Measurements from ENCODE around the gene PCP4L1.
A peak's percentile ranks its signal among the peaks of the same experiment; 100 is the strongest.
"Not testable (repeated sequence)": the region's sequence is repeated elsewhere in the genome, so short reads cannot be mapped to it uniquely, and the experiment has no call there.

PCP4L1 gene

DNA sequence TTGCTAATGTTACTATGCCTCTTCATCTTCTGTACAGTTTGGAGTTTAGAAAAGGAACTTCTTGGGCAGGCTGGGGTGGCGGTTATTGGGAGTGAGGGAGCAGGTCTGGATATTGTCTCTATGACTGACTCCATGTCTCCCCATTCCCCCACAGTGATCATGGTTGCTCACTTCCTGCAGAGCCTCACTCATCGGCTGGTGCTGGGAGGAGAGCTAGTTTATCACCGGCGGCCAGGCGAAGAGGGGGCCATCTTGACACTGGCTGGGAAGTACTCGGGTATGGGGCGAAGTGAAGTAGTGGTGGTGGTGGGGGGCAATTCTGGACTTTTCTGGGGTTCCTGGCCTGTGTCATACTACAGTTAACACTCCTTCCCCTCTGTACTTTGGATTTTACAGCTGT lies 30.5 kb upstream of the PCP4L1 start:
- no peak for DNase-seq (ENCODE audit: low read depth)

DNA sequence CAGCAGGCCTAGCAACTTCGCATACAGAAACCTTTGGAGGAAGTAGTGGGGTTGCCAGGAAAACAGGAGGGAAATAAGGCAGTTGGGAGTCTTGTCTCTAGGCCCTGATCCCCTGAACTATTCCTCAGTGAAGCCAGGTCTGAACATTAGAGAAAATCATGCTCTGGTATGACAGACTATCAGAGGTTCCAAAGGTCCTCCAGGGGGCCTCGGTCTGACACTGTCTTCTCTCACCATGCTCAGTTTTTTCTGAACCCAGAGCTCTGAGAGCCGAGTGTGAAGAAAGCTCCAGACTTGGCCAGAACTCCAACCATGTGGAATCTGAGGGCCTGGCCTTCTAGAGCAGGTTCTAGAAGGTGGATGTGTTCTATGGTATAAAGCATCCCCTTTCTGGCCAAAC lies 28.6 kb upstream of the PCP4L1 start:
- DNase-seq (ENCODE audit: low read depth): no peak

DNA sequence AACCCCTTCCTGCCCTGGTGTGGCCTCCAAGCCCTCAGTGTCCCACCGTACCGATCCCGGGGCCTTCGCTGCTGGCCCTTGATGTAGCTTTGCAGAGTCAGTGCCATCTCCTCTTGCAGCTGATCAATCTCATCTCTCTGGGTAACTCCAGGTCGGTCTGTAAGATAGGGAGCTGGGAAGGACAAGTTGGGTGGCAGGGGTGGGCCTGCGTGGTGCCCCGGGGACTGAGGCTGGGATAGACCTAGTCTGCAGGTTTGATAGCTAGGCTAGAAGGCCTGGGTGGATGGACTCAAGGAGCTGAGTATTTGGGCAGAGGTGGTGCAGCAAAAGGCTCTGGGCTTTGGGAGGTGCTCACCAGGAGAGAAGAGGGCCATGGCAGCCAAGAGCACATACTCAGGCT lies 27.8 kb upstream of the PCP4L1 start:
- no peak for DNase-seq (ENCODE audit: low read depth)

DNA sequence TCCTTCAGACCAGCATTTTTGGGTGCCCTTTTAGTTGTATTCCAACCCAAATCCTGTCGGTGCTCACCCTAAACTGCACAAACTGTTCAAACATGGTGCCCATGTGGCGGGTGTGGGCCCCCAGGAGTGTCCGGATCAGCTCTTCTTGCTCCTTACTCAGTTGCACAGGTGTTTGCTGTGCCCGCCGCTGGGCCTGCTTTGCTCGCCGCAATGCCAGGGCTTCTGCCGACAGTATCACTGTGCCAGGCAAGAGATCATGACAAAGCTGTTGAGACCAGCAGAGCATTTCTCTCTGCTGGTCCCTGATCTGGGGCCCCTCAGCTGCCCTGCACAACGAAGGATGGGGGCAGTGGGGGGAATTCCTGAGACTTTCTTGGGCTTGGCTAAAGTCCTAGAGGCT lies 25.4 kb upstream of the PCP4L1 start:
- DNase-seq (ENCODE audit: low read depth): no peak

DNA sequence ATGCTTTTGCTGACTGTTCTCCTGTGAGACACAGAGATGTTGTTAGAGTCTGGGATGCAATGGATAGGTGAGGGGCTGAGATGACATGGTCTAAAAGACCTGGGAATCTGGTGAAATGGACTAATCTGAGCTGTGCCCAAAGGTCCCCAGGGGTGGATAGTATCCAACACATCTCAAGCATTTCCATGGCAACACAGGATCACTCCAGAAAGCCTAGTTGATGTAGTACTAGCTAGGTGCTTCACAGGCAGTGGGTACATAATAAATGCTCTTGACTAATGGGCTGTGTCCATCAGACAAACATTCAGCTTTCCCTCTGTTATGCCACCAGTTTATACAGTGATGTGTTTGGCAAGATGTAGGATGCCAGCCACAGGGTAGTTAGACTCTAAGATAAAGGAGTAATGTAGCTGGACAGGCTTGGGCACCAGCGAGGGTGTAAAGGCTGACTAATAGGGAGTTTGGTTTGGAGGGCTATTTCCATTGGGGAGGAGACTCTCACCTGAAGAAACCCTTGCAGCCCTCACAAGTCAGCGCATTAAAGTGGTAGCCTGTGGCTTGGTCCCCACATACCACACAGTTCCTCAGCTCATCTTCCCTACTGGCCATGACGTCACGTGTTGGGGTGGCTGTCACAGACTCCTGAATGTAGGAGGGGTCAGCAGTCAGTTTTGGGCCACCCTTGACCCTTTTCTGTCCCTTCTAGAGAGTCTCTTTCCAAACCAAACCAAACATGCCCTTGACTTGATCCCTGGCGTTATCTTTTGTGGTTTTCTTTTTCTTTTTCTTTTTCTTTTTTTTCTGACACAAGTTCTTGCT lies 22.4 kb upstream of the PCP4L1 start:
- no peak for DNase-seq (ENCODE audit: low read depth)

DNA sequence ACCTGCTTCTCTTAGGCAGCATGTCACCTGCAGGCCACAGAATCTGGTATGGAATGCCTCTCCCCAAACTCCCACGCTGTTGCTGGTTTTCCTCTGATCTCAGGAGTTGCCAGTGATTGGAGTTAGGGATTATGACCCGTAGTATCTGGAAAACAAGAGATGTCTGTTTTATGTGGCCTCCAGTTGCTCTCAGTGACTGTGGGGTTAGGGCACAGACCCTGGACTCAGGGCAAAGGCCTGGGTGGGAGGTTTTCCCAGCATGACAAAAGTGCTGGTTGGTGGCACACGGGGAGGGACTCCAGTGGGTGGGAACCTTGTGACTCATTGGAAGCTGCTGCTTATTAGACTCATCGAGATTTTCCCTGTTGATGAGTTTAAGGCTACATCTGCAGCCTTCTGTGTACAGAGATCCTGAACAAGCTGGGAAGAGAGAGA lies 20.5 kb upstream of the PCP4L1 start, which contains the start of gene NR1I3:
NR1I3 (minus strand) TSS at position 165 of the 435 bp plus-strand sequence. CDS start 1,638 bp downstream, outside the sequence.
- no peak for DNase-seq (ENCODE audit: low read depth)

DNA sequence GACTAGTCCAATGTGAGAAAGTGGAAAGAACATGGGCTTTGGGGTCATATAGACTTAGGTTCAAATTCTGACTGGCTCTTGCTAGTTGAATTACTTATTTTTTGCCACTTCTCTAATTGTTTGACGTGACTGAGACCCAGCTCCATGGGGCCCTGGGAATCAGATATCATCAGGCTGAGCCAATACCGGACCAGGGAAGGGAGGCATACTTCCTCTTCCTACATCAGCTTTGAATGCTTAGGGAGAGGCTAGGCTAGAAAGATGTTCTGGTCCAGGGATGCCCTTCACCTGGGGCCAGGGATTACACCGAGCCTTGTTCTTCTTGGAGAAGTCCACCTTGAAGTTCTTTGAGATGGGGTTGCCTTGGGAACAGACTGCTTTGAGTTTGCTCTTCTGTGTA lies 16.9 kb upstream of the PCP4L1 start:
- no peak for DNase-seq (ENCODE audit: low read depth)

DNA sequence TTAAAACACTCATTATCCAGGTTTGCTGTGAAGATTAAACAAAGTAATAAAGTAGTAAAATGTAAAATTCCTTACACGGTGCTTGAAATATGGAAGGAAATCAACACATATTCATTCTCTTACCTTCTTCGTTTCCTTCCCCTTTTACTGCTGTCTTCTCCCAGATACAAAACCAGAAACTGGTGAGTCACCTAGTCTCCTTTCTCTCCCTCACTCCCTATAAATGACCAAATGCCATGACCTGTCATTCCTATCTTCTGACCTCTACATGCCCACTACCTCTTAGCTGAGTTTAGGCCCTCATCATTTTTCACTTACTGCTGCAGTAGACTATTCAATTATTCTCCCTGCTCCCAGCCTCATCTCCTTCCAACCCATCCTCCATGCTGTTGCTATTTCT lies 16.2 kb upstream of the PCP4L1 start:
- DNase-seq (ENCODE audit: low read depth): no peak

DNA sequence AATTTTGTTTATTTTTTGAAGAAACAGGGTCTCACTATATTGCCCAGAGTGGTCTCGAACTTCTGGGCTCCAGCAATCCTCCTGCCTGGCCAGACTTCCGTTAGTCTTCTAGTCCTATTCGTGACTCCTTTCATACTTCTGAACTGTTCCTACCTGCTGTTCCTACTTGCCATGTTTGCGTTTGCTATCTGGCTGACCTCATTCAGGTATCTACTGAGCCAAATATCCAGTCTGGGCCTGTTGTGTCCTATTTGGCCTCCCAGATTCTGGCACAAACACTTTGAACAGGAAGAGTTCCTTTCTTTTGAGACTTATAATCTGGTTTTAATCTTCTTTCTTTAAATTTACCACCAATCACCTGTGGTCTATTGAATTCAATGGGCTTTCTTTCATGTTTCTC lies 13.7 kb upstream of the PCP4L1 start:
- no peak for DNase-seq (ENCODE audit: low read depth)

DNA sequence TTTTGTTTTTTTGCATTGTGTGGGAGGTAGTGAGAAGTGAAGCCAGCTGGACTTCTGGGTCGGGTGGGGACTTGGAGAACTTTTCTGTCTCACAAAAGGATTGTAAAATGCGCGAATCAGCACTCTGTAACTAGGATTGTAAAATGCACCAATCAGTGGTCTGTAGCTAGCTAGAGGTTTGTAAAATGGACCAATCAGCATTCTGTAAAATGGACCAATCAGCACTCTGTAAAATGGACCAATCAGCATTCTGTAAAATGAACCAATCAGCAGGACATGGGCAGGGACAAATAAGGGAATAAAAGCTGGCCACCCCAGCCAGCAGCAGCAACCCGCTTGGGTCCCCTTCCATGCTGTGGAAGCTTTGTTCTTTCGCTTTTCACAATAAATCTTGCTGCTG lies 8.4 kb upstream of the PCP4L1 start:
- DNase-seq (ENCODE audit: low read depth): not testable (repeated sequence)

DNA sequence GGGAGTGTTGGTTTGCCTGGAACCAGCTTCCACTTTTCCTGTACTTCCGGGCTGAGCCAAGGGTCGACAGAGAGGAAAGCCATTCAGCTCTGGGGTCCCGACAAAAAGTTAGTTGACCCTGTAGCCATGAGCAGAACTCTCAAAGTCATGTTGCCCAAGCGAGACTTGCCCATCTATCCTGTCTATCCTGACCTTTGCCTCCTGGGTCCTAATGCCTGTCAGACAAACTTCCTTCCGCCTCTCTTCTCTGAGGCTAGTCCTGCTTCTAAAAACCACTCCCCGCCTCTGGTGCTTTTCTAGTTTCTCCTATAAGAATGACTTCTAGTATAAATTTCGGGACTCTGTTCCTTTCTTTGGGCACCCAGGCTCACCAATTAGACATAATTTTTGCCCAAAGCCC lies 7.7 kb upstream of the PCP4L1 start:
- DNase-seq (ENCODE audit: low read depth): no peak

DNA sequence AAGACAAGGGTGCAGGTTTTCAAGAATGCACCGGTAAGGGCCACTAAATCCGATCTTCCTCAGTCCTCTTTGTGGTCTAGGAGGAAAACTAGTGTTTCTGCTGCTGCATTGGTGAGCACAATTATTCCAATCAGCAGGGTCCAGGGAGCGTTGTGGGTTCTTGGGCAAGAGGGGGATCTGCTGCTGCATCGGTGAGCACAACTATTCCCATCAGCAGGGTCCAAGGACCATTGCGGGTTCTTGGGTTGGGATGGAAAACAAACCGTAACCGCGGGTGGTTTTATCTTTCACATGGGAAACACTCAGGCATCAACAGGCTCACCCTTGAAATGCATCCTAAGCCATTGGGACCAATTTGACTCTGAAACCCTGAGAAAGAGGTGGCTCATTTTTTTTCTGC lies 7.0 kb upstream of the PCP4L1 start:
- no peak for DNase-seq (ENCODE audit: low read depth)

DNA sequence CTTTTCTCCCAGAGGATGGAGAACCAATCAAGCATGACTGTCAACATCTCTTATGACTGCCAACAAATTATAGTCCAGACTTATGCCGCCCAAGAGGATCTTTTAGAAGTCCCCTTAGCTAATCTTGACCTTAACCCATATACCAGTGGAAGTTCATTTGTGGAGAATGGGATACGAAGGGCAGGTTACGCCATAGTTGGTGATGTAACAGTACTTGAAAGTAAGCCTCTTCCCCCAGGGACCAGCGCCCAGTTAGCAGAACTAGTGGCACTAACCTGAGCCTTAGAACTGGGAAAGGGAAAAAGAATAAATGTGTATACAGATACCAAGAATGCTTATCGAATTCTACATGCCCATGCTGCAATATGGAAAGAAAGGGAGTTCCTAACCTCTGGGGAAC lies 3.2 kb upstream of the PCP4L1 start:
- DNase-seq (ENCODE audit: low read depth): not testable (repeated sequence)

DNA sequence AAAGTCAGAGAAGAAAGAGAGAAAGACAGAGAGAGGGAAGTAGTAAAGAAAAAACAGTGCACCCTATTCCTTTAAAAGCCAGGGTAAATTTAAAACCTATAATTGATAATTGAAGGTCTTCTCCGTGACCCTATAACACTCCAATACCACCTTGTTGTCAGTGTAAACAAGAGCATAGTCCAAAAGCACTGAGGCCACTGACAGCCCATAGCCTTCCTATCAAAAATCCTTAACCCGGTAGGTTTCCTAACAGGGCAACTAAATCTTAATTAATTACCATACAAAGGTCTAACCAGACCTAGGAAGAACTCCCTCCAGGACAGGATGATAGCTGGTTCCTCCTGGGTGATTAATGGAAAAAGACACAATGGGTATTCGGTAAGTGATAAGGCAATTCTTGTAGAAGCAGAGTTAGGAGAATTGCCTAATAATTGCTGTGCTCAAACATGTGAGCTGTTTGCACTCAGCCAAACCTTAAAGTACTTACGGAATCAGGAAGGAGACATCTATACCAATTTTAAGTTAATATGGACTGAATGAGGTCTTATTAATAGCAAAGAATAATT lies 2.5 kb upstream of the PCP4L1 start:
- DNase-seq (ENCODE audit: low read depth): not testable (repeated sequence)

DNA sequence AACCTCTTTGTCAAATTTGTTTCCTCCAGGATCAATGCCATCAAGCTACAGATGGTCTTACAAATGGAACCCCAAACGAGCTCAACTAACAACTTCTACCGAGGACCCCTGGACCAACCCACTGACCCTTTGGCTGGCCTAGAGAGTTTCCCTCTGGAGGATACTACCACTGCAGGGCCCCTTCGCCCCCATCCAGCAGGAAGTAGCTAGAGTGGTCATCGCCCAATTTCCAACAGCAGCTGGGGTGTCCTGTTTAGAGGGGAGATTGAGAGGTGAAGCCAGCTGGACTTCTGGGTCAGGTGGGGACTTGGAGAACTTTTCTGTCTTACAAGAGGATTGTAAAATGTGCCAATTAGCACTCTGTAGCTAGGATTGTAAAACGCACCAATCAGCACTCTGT lies 1.4 kb upstream of the PCP4L1 start:
- DNase-seq (ENCODE audit: low read depth): not testable (repeated sequence)

DNA sequence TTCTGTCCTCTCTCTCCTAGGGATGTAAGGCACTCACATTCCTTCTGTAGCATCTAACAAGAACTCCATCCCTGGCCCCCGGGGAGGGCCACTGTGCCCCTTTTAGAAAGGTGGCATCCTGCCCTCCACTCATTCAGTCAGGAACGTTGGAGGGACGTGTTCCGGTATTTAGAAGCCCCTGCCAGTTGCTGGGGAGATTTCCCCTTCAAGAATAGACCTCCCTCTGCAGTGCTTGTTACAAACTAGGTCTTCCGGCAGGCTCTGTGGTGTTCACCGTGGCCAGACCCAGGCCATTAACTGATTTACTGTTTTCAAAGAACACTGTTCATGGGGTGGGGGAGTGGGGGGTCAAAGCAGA lies 779 bp downstream of the PCP4L1 start:
- DNase-seq (ENCODE audit: low read depth): no peak

DNA sequence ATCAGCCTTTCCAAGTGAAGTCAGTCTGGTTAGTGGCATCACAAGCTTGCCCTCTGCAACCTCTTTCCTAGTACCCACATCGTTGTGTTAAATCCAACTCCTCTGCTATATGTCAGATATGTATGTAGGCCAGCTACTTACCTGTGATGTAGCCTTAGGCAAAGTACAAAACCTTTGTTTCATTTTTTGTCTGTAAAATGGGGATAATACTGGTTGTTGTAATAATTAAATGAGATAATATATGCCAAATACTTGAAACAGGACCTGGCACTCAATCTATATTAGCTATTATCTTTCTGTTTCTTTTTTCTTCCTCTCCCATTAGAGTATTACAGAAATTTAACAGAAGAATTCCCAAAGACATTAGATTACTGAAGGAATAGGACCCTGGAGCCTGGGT lies 1.2 kb downstream of the PCP4L1 start:
- DNase-seq (ENCODE audit: low read depth): no peak

DNA sequence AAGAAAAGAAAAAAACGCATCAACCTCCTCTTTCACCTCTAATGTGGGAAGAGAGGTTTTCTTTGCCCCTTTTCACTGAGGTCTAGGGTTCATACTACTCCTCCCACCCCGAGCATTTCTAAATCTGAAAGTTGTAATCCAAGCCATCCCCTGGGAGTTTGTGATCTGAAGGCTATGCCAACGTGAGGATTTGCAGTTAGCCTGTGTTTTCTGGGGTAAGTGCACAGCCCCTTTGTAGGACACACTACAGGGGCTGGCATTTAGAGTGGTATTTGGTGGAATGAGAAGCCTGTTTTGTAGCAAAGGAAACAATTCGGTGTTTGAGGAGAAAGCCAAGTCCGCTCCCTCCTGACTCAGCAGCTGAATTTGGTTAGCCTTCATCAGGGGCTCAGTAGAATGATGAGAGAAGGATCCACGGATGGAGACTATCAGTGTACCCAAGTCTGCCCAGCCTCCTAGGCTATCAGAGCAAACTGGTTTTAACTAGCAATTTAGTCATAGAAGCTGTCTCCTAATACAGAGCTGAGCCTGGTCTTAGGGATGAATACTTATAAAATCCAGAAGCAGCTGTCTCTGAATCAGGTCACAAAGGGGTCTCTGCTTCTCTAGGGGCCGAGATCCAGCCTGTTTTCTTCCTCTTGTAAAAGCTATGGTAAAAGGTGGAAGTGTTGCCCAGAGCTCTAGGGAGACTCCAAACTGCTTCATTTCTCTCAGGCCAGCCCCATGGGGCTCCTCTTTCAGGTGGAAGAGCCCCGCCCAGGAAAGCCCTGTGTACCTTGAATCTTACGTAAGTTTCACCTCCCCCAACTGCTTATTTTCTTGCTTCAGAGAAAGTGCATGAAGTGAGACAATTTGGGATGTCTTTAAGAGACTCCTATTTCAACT lies 2.1 kb downstream of the PCP4L1 start:
- peak; percentile 8 for DNase-seq (ENCODE audit: low read depth)

DNA sequence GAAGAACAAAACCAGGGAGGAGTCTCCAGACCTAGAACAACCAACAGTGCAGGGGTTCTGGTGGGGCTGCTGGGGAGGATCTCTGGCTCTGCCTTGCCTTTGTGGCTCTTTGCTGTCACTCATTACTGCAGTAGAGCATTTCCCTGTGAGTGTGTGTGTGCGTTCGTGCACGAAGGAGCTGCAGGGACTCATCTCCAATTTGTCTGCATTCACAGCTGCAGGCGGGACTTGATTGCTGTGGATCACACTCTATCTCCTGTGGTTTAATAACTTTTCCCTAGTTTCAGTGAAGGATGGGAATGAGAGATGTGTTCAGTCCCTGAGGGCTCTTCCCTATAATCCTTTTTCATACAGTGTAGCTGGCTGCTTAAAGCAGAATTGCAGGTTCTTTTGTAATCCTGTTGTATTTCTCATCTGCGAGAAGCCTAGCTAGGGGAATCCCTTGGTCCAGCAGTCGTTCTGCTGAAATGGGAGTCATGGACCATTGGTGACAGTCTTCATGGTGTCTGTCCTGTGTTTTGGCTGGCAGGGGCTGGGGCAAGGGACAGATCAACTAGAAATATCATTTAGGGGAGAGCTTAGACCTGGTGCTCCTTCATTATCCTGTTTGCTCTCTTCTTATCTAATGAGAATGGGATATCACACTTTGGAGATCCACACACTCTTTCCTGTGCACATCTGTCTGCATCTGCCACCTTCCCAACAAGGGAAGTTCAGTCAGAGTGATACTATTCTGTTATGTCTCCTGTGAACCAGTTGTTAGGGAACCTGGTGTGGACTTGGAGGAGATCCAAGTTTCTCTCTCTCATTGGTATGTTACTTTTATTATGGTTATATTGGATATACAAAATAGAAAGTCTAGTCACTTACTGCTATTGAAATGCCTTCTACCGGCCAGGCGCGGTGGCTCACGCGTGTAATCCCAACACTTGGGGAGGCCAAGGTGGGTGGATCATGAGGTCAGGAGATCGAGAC lies 3.0 kb downstream of the PCP4L1 start:
- no peak for DNase-seq (ENCODE audit: low read depth)

DNA sequence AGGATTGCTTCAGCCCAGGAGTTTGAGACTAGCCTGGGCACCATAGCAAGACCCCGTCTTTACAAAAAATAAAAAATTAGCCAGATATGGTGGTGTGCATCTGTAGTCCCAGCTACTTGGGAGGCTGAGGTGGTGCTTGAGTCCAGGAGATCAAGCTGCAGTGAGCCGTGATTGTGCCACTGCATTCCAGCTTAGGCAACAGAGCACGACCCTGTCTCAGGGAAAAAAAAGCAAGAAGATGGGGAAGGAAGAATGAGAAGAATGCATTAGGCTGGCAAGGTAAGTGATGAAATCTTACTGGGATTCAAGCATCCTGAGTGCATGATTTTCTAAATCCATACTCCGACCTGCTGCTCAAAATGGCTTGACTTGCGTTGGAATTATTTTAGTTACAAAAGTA lies 6.8 kb downstream of the PCP4L1 start:
- no peak for DNase-seq (ENCODE audit: low read depth)

DNA sequence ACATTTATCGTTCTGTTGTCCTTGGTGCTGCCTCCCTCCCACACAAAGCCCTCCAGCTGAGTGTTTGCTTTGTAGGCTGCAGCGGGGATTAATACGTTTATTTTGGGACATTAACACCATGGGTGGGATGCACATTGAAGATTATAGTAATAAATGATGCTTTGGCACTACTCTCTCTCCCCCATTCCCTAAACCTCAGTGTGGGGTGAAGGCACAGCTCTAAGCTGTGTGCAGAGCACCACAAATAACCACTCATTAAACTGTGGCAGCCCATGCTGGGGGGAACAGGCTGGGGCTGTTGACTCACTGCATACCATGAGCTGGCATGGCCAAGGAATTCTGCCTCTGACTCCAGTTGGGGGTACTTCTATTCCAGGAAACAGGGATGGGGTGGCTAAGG lies 7.7 kb downstream of the PCP4L1 start:
- no peak for DNase-seq (ENCODE audit: low read depth)

DNA sequence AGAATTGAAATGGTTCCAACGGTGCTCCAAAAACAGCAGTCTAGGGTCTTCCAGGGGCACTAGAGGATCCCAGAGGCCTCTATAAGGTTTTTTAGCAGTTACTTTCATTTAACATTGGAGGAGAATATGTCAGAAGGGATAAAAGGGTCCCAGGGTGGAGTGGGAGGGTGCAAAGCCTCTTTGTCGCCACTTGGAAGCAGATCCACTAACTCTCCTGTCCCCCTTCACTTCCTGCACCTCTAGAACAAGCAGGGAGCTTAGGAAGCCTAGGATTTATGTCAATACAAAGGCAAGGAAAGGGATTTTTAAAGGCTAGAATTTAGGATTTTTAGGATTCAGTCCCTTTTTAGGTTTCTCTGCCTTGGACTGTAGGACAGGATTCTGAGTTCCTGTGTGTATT lies 8.3 kb downstream of the PCP4L1 start:
- no peak for DNase-seq (ENCODE audit: low read depth)
